ENCODE measurements around the gene TCF25. TPM values are rescaled to one million over a fixed set of nuclear protein-coding genes. Genes with fewer than 3 reads are reported as not detected.

TCF25 gene
- total RNA-seq, 1 experiment from 2014 or later: 270 TPM

DNA sequence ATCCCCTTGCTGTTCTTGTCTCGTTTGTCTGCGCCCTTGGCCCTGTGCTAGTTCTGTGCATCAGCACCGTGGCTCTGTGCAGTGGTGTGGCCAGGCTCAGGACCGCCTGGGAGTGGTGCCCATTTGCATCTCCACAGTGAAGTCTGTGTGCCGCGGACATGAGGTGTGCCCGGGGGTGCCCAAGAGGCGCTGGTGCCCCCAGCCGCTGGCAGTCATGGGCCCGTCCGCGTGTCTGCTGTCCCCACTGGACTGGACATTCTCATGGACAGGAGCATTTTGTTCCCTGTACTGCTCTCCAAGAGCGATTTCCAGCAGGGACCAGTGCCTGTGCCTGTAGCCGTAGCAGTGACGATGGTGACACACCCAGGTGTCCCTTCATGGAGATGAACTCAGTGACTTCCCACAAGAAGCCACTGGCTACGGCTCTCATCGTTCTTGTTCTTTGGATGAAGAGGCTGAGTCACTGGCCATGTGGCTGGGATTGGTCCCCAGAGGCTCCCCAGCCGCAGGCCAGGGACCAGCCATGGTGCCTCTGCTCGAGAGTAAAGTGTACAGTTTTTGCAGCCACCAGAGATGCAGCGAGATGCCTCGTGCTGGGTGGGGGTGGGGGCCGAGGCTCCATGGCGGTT, 32.2 kb downstream of the TCF25 start:
- intact Hi-C loops (cut with micrococcal nuclease; ENCODE audit: unreplicated experiment): no loop called here
- H3K36me3 Mint-ChIP-seq (ENCODE audit: insufficient read depth, unreplicated experiment): peaks cover 67% of the 10 kb centered on the region

DNA sequence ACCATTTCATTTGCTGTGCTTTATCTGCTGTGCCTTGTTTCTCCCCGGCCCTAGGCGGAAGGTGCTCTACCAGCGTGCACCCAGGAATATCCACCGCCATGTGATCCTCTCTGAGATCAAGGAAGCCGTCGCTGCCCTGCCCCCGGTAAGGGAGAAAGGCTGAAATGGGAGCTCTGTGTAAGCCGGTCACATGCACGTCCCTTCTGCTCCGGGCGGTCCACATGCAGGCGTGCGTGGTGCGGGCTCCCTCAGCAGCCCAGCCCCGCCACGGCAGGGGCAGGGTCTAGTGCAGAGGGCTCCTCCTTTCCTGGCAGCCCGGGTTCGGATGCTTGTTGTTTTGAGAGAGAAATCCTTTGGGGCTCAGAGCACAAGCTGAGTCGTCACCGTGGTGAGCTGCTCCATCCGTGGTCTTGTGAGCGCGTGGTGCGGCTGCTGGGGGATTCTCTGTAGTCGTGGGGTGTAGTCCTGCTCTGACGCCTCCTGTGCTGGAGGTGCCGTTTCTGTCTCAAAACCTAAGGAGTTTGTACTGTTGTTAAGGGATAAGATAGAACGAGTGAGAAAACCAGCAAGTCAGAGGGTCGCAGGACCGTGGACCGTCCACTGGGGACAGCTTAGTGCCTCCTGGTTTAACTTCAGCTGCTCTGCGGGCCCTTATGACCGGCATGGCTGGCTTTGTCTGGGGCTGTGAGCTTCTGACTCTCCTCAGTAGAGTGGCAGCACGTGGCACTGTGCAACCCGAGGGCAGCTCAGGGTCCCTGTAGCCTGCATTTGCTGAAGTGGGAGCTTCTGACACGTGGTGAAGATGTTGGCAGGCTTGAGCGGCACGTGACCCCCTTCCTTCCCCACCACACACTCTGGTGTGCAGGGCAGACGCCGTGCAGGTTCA, 33.0 kb downstream of the TCF25 start:
- DNase-seq: no peak
- H3K4me3 Mint-ChIP-seq (ENCODE audit: low read depth, unreplicated experiment): no peak overlapping the region
- H3K27ac Mint-ChIP-seq (ENCODE audit: unreplicated experiment): no peak overlapping the region

More for the DNA sequence above, 32.2 kb downstream of the TCF25 start:
- H3K27me3 Mint-ChIP-seq (ENCODE audit: unreplicated experiment): no peaks in the 10 kb centered on the region
- DNase-seq: no peak
- H3K9me3 Mint-ChIP-seq (ENCODE audit: low read depth, unreplicated experiment): no peaks in the 10 kb centered on the region
- H3K4me1 Mint-ChIP-seq (ENCODE audit: low read depth, unreplicated experiment): no peaks in the 10 kb centered on the region
- no peak overlapping the region for H3K4me3 Mint-ChIP-seq (ENCODE audit: low read depth, unreplicated experiment)
- H3K27ac Mint-ChIP-seq (ENCODE audit: unreplicated experiment): no peak overlapping the region
- no TSS peak for BruUV-seq (replicated peaks)
- CTCF ChIA-PET: no interaction called here
- TF ChIP-seq, protein P1, sequence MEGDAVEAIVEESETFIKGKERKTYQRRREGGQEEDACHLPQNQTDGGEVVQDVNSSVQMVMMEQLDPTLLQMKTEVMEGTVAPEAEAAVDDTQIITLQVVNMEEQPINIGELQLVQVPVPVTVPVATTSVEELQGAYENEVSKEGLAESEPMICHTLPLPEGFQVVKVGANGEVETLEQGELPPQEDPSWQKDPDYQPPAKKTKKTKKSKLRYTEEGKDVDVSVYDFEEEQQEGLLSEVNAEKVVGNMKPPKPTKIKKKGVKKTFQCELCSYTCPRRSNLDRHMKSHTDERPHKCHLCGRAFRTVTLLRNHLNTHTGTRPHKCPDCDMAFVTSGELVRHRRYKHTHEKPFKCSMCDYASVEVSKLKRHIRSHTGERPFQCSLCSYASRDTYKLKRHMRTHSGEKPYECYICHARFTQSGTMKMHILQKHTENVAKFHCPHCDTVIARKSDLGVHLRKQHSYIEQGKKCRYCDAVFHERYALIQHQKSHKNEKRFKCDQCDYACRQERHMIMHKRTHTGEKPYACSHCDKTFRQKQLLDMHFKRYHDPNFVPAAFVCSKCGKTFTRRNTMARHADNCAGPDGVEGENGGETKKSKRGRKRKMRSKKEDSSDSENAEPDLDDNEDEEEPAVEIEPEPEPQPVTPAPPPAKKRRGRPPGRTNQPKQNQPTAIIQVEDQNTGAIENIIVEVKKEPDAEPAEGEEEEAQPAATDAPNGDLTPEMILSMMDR (IDR thresholded peaks at IDR 0.05; ENCODE audit: unreplicated experiment): no peak

DNA sequence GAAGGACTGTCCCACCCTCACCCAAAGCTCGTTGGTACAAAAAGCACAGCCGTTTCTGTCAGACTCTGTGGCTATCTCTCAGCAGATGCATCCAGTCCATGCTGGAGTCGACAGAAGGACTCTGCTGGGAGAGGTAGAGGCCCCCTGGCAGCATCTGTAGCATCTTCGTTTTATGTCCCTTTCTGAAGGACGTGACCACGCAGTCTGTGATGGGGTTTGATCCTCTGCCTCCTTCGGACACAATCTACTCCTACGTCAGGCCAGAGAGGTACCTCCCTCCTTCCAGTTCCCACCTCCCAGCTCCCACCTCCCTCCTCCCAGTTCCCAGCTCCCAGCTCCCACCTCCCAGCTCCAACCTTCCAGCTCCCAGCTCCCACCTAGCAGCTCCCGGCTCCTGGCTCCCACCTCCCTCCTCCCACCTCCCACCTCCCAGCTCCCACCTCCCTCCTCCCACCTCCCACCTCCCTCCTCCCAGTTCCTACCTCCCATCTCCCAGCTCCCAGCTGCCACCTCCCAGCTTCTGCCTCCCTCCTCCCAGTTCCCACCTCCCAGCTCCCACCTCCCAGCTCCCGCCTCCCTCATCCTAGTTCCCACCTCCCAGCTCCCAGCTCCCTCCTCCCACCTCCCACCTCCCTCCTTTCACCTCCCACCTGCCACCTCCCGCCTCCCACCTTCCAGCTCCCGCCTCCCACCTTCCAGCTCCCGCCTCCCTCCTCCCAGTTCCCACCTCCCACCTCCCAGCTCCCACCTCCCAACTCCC, 33.8 kb downstream of the TCF25 start:
- Mint-ChIP-seq H3K27ac (ENCODE audit: unreplicated experiment) (no peak overlapping the region), H3K4me3 (ENCODE audit: low read depth, unreplicated experiment) (no peak overlapping the region), H3K9me3 (ENCODE audit: low read depth, unreplicated experiment) (no peaks in the 10 kb centered on the region), H3K27me3 (ENCODE audit: unreplicated experiment) (no peaks in the 10 kb centered on the region), H3K36me3 (ENCODE audit: insufficient read depth, unreplicated experiment) (peaks cover 75% of the 10 kb centered on the region), H3K4me1 (ENCODE audit: low read depth, unreplicated experiment) (no peaks in the 10 kb centered on the region)
- intact Hi-C loops (cut with micrococcal nuclease; ENCODE audit: unreplicated experiment): no loop called here
- DNase-seq: no peak
- TF ChIP-seq, protein P1 (IDR thresholded peaks at IDR 0.05; ENCODE audit: unreplicated experiment): no peak
- BruUV-seq (replicated peaks): no TSS peak
- CTCF ChIA-PET: interaction anchor here (0.6 to 1.7 kb wide), 3 partner anchors 10 to 17 kb away, joined by 3 to 9 read pairs (median 4); no protein-coding TSS in a partner anchor

More for the DNA sequence above, 33.0 kb downstream of the TCF25 start:
- no peaks in the 10 kb centered on the region for H3K27me3 Mint-ChIP-seq (ENCODE audit: unreplicated experiment)
- CTCF ChIA-PET: interaction anchor here (0.6 kb wide), 1 partner anchor 18 kb away, joined by 3 read pairs; no protein-coding TSS in a partner anchor
- TF ChIP-seq, protein P1 (IDR thresholded peaks at IDR 0.05; ENCODE audit: unreplicated experiment): no peak
- peaks cover 67% of the 10 kb centered on the region for H3K36me3 Mint-ChIP-seq (ENCODE audit: insufficient read depth, unreplicated experiment)
- BruUV-seq (replicated peaks): no TSS peak
- intact Hi-C loops (cut with micrococcal nuclease; ENCODE audit: unreplicated experiment): no loop called here
- no peaks in the 10 kb centered on the region for H3K4me1 Mint-ChIP-seq (ENCODE audit: low read depth, unreplicated experiment)
- H3K9me3 Mint-ChIP-seq (ENCODE audit: low read depth, unreplicated experiment): no peaks in the 10 kb centered on the region

DNA sequence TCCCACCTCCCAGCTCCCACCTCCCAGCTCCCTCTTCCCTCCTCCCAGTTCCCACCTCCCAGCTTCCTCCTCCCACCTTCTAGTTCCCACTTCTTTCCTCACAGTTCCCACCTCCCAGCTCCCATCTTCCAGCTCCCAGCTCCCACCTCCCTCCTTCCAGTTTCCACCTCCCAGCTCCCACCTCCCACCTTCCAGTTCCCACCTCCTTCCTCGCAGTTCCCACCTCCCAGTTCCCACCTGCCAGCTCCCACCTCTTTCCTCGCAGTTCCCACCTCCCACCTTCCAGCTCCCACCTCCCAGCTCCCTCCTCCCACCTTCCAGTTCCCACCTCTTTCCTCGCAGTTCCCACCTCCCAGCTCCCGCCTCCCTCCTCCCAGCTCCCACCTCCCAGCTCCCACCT, 34.8 kb downstream of the TCF25 start:
- Mint-ChIP-seq H3K4me3 (ENCODE audit: low read depth, unreplicated experiment) (no peak overlapping the region), H3K27me3 (ENCODE audit: unreplicated experiment) (no peaks in the 10 kb centered on the region), H3K36me3 (ENCODE audit: insufficient read depth, unreplicated experiment) (peaks cover 80% of the 10 kb centered on the region), H3K4me1 (ENCODE audit: low read depth, unreplicated experiment) (no peaks in the 10 kb centered on the region), H3K9me3 (ENCODE audit: low read depth, unreplicated experiment) (no peaks in the 10 kb centered on the region), H3K27ac (ENCODE audit: unreplicated experiment) (no peak overlapping the region)
- TF ChIP-seq, protein P1 (IDR thresholded peaks at IDR 0.05; ENCODE audit: unreplicated experiment): no peak
- CTCF ChIA-PET: interaction anchor here (0.6 to 1.7 kb wide), 7 partner anchors 9 to 150 kb away, joined by 3 to 9 read pairs (median 3); partner anchors contain the start of gene TCF25
- BruUV-seq (replicated peaks): no TSS peak
- no peak for DNase-seq
- intact Hi-C loops (cut with micrococcal nuclease; ENCODE audit: unreplicated experiment): no loop called here

All from Calu3 (cell line).